ENCODE measurements around the gene ZFP36L1. TPM values are rescaled to one million over a fixed set of nuclear protein-coding genes. Genes with fewer than 3 reads are reported as not detected.

ZFP36L1 gene
- total RNA-seq, 1 donor from 2014 or later, result 151 TPM

DNA sequence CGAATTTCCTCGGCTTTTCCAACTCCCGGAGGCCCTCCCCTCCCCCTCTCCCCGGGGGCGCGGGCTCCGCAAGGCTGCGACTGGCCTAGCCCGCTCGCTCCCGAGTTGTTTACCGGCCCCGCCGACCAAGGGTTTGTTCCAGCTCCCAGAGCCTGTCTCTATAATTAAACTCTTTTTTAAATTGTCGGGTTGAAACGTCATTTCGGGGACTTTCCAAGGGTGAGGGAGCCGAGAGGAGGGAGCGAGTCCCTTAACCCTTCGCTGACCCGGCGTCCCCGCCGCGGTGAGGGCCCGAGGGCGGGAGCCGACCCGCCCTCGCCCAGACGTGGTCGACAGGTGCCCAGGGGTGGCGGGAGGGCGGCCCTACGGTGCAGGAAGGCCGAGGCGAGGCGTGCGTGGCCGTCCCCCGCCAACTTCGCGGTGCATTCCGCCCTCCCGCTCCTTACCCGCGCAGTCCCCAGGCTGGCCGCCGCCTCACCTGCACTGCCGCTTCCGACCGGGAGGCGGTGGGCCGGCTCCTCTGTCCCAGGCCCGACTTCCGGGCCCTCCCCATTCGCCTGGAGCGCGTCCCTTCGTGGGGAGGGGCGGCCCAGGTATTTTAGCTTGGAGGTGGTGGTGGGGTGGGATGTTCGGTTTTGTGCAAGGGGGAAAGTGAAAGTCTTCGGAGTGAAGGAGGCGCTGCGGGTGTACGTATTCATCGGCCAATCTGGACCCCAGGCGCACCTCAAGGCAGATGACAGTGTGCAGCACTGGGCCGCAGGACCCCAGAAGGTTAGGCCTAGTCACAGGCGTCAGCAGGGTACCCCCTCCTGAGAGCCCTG lies 2.9 kb upstream of the ZFP36L1 start:
- peak; percentile 58 for ATAC-seq

- ATAC-seq, result no peak
Measured at GRCh38 chr14:68794851-68795596, 2.2 kb upstream of the ZFP36L1 start.

DNA sequence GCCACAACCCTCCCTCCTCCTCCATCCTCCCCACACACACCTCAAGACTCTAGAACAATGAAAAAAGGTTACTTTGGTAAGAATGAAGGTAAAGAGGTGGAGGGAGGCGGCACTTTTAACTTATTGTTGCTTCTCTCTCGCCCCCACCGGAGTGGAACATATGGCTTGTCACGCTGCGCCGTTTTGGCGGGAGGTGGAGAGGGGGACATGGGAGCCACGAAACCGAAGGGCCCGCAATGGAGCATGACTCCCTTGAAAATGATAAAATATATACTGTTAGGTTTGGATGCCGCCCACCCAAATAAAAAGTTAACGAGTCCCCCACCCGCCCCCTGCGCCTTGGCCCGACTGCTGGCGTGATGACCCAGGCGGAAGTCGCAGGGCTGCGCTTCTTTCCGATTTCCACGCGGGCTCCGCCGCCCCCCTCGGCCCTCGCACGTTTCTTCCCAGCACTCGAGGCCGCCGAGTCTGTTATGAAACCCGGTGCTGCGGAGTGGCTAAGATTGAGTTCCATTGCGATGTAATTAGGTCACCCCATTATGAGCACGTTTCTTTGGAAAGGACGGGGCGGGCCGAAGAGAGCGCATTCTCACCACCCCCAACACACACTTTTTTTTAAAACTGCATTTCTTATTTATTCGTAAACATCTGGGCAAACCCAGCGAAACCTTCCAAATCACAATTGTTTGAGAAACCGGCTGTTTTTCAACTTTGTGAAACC lies 1.4 kb upstream of the ZFP36L1 start:
- peak; percentile 43 for ATAC-seq

DNA sequence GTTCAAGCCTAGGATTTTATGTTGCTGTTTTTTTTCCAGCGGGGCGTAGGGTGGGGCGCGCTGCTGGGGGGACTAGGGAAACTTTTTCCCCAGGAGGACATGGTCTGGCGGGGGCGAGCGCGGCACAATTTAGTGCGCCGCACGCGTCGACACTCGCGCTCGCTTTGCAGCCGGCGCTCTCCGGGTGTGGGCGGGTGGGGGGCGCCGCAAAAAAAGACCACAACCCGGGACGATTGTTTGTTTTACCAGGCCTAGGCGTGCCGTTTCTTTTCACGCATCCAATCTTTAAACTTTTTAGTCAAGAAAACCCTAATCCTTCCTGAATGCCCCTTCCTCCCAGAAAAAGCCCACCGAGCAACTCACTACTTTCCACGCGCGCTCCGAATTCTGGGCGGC lies 865 bp upstream of the ZFP36L1 start:
- no peak for ATAC-seq

DNA sequence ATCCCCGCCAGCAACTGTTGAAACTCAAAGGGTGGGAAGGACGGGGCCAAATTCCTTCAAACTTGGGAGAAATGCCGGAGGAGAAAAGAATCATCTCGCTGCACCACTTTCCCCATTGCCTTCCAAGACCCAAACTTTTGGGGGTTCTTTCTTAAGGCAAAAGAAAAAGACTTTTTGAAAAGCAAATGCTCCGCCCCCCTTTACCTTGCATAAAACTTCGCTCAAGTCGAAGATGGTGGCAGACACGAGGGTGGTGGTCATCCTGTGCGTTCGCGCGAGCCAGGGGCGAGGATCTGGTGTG lies 239 bp downstream of the ZFP36L1 start:
- ATAC-seq, result no peak

- no peak for ATAC-seq
Measured at GRCh38 chr14:68791902-68792677, 777 bp downstream of the ZFP36L1 start.

DNA sequence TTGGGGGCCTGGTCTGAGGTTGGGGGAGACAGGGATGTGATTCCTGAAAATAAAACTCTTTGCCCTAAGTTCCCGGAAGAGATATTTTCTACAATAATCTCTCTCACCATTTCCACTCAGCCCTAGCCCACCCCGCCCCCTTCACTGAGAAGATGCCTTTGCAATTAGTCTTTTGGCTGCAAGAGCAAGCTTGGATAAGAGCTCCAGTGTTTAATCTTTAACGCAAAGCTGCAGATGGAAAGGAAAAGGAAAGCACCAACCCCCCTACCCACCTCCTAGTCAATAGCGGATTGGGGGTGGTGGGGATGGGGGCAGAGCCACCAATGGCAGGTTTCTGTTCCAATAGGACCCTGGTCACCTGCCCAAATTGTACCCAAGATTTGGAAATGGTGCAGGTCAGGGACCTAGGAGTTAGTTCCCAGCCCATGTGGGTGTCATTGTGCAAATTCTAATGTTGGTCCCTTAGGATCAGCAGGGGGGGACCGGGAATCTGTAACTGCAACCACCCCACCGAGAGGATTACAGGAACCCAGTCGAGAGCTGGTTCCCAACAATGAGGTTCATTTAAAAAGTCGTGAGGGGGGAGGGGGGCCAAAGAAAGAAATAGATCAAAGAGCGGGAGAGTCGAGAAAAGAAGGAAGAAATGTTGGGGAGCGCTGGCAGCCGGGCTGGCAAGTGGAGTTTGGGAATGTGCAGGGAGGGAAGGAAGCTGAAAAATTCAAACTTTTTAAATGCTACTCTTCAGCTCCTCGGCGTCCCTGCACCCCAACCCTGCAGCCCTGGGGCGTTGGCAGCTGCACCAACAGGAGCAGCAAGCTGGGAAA lies 1.6 kb downstream of the ZFP36L1 start:
- ATAC-seq, result no peak

DNA sequence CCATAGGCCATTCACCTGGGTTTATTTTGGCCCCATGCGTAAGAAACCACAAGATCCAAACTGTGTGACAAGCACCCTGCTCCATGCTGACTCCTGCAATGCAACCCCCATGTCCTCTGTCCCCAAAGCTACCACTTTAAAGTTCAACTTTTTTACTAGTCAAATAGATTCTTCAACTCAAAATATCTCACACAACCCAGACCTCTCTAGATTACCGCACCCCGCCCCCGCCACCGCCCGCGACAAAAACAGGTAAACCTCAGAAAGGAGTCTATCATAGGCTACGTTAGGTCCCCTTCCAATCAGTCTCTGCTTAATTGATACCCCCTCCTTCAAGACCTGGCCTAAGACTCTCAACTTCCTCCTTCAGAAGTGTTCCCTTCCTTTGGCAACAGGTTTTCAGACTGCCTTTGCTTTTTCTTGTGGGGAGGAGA lies 2.2 kb downstream of the ZFP36L1 start:
- ATAC-seq, result no peak

- ATAC-seq, result no peak
Measured at GRCh38 chr14:68789821-68790643, 2.8 kb downstream of the ZFP36L1 start.

DNA sequence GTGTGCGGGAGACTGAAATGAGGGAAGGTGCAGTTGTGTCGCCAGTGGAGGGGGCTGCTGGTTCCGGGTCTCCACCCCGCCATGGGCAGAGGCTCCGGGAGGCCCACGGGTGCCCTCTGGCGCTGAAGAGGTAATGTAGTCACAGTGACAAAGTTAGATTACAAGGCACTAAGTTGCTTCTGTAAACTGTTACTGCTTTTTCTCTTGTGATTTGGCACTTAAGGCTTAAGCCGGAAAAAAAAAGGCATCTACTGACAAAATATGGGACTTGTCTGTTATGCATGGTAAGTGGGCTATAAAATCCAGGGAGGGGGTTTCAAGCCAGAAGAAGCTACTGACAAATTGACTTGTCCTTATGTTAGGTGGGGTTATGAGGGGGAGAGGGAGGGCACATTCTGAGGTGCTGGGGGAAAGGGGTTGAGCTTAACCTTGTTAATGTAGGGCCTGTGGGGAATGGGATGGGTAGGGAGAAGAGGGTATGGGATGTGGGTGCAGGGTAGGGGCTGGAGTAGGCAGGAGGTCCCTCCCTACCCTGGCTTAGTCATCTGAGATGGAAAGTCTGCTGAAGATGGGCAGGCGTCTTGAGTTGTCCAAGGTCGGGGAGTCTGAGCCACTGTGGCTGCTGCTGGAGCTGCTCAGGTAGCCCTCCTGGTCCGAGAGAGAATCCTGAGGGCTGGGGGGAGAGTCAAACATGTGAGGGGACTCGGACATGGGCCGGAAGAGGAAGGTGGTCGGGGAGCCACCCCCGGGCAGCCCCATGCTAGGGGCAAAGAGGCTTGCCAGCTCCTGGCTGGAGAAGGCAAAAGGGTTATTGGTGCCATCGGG lies 3.7 kb downstream of the ZFP36L1 start:
- peak; percentile 2 for ATAC-seq

GRCh38 chr14:68788275-68788995 lies 4.4 kb downstream of the ZFP36L1 start:
- ATAC-seq, result no peak

DNA sequence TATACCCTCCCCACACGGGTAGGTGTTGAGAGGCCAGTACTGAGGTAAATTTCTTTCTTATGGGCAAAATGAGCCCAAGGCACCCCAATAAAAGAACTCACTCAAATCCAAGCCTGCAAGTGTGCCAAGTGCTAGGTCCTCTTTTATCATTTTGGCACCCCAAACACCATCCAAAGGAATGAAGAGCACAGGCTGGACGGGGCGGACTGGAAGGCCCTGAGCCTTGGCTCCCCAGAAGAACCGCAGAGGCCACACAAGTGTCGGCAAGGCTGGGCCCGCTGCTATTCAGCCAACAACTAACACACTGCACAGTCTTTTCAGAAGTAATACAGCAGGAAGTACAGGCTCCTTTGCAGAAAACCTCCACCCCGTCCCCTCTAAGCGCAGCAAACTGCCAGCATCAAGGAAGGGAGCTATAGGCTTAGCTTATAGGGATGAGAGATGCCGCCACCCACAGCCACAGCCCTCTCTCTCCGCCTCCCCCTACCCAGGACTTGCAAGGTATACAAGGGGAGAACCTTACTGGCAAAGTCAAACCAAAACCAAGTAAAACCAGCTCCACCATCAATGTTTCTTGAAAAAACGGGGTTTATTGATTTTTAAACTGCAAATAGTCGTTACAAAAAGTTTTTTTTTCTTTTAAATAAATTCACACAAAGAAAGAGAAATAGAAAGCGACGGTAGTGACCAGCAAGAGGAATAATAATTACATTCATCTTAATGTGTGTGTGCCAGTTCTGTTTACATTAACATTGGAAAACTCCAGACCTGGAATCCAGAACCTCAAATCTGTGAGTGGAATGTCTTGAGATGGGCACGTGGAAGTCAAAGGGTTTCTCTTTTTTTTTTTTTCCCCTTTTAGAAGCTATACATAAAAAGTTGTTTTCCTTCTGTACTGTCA lies 5.5 kb downstream of the ZFP36L1 start:
- ATAC-seq, result peak; percentile 9

DNA sequence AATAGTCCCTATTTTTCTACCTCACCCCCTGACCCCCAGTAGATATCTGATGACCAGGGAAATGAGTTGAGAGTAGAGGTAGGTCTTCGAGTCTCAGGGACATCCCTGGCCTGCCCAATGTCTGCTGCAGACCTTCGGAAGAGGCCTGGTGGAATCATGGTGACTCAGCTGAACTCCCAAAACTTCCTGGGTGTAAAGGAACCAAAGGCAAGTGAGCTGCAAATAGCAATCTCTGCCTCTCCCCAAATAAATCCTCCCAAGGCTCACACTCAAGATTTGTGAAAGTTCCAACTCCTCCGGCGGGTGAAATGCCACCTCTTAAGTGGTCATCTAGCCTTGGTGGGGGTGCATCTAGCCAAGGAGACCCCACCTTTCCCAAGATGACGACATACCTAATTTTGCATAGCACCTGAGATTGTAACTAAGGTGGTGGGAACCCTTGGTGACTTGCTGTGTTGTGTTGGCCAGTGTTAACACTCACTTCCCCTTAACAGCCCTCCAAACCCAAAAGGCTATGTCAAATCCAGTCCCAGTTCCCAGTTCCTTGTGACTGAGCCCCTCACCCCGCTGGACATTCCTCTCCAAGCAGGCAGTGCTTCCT lies 6.3 kb downstream of the ZFP36L1 start:
- ATAC-seq, result peak; percentile 18

DNA sequence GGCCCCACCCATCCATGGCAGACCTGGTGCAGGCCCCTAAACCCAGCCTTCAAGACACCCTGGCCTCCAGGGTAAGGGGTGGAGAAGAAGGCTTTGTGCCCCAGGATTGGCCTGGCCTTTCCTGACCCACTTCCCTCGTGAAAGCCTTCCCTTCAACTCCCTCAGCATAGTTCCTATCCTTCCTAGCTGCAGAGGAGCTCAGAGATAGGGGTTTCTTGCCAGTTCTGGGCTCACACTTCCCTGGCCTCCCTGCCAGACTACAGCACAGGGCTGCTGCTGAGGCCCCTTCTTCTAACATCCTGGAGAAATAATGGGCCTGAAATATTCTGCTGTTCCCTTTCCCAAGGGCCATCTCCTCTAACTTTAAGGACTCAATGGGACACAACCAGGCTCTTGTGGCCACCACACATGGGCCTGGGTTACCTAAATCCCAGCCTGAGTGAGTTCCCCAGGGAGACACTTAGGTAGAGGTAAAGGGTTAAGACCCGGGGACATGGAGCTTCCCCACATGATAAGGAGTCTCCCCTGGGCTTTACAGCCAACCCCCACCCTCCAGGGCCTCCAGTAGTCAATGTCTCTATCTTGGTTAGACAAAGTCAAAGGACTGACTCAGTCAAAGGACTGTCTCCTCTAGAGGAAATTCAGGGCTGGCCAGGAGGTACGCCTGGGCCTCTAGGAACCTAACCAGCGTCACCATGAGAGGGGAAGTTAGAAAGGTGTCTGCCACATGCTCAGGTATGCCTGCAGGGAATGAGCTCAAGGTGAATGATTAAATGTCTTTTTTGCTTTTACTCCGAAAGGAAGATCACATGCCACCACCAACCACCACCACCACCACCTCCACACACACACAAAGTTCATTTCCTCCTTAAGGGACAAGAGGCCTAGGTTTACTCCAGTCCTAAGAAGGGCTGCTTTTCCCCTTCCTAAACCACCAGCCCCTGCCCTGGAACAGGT lies 7.1 kb downstream of the ZFP36L1 start:
- ATAC-seq, result peak; percentile 39

DNA sequence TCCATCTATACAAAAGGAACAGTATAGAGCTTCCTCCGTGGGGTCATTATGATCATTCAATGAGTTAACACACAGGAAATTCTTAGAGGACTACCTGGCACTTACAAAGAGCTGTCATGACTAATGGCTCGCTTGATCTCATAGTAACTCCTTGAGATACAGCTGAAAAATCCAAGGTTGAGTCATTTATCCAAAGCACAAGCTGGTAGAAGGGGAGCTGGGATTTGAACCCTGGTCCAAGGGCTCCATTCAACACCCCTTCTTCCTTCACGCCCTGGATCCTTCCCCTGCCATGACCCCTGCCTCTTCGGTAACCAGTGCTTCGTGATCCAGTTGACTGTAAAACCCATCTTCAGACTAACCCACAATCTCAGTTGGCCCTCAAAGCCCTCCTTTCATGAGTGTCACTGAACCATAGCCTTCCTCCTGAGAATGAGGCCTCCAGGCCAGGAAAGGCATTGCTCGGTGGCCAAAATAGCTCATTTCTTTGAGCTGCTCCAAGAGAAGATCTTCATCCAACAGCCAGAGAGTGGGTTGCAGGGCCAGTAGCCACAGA lies 7.8 kb downstream of the ZFP36L1 start:
- peak; percentile 30 for ATAC-seq
